HEK293 (cell line): ENCODE measurements around the gene HIGD2A.

Experiments used
- ZNF174 ChIP-seq: fragments of 450-650 bp; formaldehyde crosslinking; IDR thresholded peaks from 2 replicates; pipeline ENCODE4 v1.5.0; 2017; ENCODE audit warnings: missing biosample characterization, mild to moderate bottlenecking, missing genetic modification characterization
- ZNF175 ChIP-seq: fragments of 450-650 bp; formaldehyde crosslinking; IDR thresholded peaks from 2 replicates; pipeline ENCODE4 v1.5.1; 2016; ENCODE audit warnings: missing biosample characterization, missing genetic modification characterization
- ZNF24 ChIP-seq: fragments of 450-650 bp; formaldehyde crosslinking; IDR thresholded peaks from 2 replicates; pipeline ENCODE4 v1.5.1; 2016; ENCODE audit warnings: missing biosample characterization, missing genetic modification characterization
- ZNF274 ChIP-seq, 2 experiments: fragments of 200-500 bp in 1 of 2; fragments of 450-650 bp in 1 of 2; sonication (Bioruptor generic) in 1 of 2; formaldehyde crosslinking in 1 of 2; IDR thresholded peaks; 2 replicates each; pipeline versions ENCODE4 v1.5.1 to v1.6.1; 2014 to 2016; ENCODE audit warnings: borderline replicate concordance in 1 of 2, inconsistent platforms in 1 of 2, low read length in 1 of 2, missing biosample characterization in 1 of 2, missing genetic modification characterization in 1 of 2
- ZNF324 ChIP-seq: fragments of 450-650 bp; formaldehyde crosslinking; IDR thresholded peaks from 2 replicates; pipeline ENCODE4 v1.5.1; 2016; ENCODE audit warnings: missing biosample characterization, missing genetic modification characterization
- ZNF416 ChIP-seq: fragments of 450-650 bp; formaldehyde crosslinking; IDR thresholded peaks from 2 replicates; pipeline ENCODE4 v1.5.1; 2016; ENCODE audit warnings: missing biosample characterization, missing genetic modification characterization
- ZNF830 ChIP-seq: fragments of 450-650 bp; IDR thresholded peaks from 2 replicates; pipeline ENCODE4 v1.5.0; 2018; ENCODE audit warnings: missing biosample characterization, missing genetic modification characterization, low read depth, mild to moderate bottlenecking, moderate library complexity
- TF ChIP-seq, protein P1 (sequence below): fragments of 450-650 bp; formaldehyde crosslinking; IDR thresholded peaks from 2 replicates; pipeline ENCODE4 v1.5.1; 2016; ENCODE audit warnings: missing biosample characterization, missing genetic modification characterization
- TF ChIP-seq, protein P2 (sequence below): fragments of 450-650 bp; formaldehyde crosslinking; IDR thresholded peaks from 2 replicates; pipeline ENCODE4 v1.5.1; 2016; ENCODE audit warnings: missing biosample characterization, missing genetic modification characterization

- TF ChIP-seq ZNF274 (IDR thresholded peaks at IDR 0.05; ENCODE audit: low read length) (no peak), ZNF274 (tag by site-specific recombination; IDR thresholded peaks at IDR 0.05; ENCODE audit: borderline replicate concordance) (no peak), ZNF175 (tag by site-specific recombination) (no peak), ZNF830 (tag by site-specific recombination) (no peak), ZNF174 (tag by site-specific recombination) (no peak), ZNF24 (tag by site-specific recombination) (no peak), ZNF416 (tag by site-specific recombination) (no peak), ZNF324 (tag by site-specific recombination) (no peak)
- TF ChIP-seq, protein P1, sequence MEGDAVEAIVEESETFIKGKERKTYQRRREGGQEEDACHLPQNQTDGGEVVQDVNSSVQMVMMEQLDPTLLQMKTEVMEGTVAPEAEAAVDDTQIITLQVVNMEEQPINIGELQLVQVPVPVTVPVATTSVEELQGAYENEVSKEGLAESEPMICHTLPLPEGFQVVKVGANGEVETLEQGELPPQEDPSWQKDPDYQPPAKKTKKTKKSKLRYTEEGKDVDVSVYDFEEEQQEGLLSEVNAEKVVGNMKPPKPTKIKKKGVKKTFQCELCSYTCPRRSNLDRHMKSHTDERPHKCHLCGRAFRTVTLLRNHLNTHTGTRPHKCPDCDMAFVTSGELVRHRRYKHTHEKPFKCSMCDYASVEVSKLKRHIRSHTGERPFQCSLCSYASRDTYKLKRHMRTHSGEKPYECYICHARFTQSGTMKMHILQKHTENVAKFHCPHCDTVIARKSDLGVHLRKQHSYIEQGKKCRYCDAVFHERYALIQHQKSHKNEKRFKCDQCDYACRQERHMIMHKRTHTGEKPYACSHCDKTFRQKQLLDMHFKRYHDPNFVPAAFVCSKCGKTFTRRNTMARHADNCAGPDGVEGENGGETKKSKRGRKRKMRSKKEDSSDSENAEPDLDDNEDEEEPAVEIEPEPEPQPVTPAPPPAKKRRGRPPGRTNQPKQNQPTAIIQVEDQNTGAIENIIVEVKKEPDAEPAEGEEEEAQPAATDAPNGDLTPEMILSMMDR (tag by site-specific recombination): no peak
- TF ChIP-seq, protein P2, sequence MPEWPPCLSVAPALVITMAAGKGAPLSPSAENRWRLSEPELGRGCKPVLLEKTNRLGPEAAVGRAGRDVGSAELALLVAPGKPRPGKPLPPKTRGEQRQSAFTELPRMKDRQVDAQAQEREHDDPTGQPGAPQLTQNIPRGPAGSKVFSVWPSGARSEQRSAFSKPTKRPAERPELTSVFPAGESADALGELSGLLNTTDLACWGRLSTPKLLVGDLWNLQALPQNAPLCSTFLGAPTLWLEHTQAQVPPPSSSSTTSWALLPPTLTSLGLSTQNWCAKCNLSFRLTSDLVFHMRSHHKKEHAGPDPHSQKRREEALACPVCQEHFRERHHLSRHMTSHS: no peak
Observed at GRCh38 chr5:176413255-176413565, 24.7 kb downstream of the HIGD2A start.
